Astrocyte (in vitro differentiated cells and primary cell): Measurements from ENCODE around the gene ZFR. TPM values are rescaled to one million over a fixed set of nuclear protein-coding genes. Genes with fewer than 3 reads are reported as not detected.

Experiments
- DNase-seq: peaks from one replicate; pipeline ENCODE4 v3.0.0-alpha.2; 2010; ENCODE audit warnings: low read depth
- FAIRE-seq: peaks from 2 replicates; lab custom pipeline; 2011; peaks lifted over from hg19 to GRCh38; lab: Jason Lieb, UNC
- H2AFZ ChIP-seq: 2 replicates; pipeline ENCODE4 v1.6.0; 2012; ENCODE audit warnings: low read depth, low read length, inconsistent platforms
- H3K27ac ChIP-seq: 2 replicates; pipeline ENCODE4 v1.5.1; 2011; ENCODE audit warnings: low read depth, low read length, inconsistent platforms
- H3K27me3 ChIP-seq: 2 replicates; pipeline ENCODE4 v1.6.0; 2011; ENCODE audit warnings: low read length, inconsistent platforms; ENCODE audit not compliant: insufficient read depth
- H3K36me3 ChIP-seq: 2 replicates; pipeline ENCODE4 v1.5.1; 2011; ENCODE audit warnings: low read length, inconsistent platforms; ENCODE audit not compliant: insufficient read depth
- H3K4me1 ChIP-seq: 2 replicates; pipeline ENCODE4 v1.5.1; 2011; ENCODE audit warnings: low read length, inconsistent platforms; ENCODE audit not compliant: insufficient read depth
- H3K4me2 ChIP-seq: 2 replicates; pipeline ENCODE4 v1.6.0; 2012; ENCODE audit warnings: low read length, inconsistent platforms
- H3K4me3 ChIP-seq: 2 replicates; pipeline ENCODE4 v1.5.1; 2011; ENCODE audit warnings: low read depth, mild to moderate bottlenecking, low read length, inconsistent platforms; ENCODE audit not compliant: insufficient read depth
- H3K79me2 ChIP-seq: 2 replicates; pipeline ENCODE4 v1.6.0; 2012; ENCODE audit warnings: mild to moderate bottlenecking, low read length, inconsistent platforms; ENCODE audit not compliant: insufficient read depth
- H3K9ac ChIP-seq: 2 replicates; pipeline ENCODE4 v1.6.0; 2012; ENCODE audit warnings: mild to moderate bottlenecking, low read length, inconsistent platforms
- H3K9me3 ChIP-seq: 2 replicates; pipeline ENCODE4 v1.5.1; 2012; ENCODE audit warnings: low read depth, mild to moderate bottlenecking, low read length, inconsistent platforms; ENCODE audit not compliant: insufficient read depth
- H4K20me1 ChIP-seq: 2 replicates; pipeline ENCODE4 v1.6.0; 2012; ENCODE audit warnings: low read length, inconsistent platforms; ENCODE audit not compliant: insufficient read depth
- H3K27ac Mint-ChIP-seq: one replicate; pipeline ENCODE4 v1.8.0; 2021; ENCODE audit warnings: mild to moderate bottlenecking, mixed read lengths; ENCODE audit not compliant: unreplicated experiment
- H3K27me3 Mint-ChIP-seq: one replicate; pipeline ENCODE4 v1.8.0; 2021; ENCODE audit warnings: low read depth, mixed read lengths; ENCODE audit not compliant: unreplicated experiment
- H3K36me3 Mint-ChIP-seq: one replicate; pipeline ENCODE4 v1.8.0; 2021; ENCODE audit warnings: low read depth, mixed read lengths; ENCODE audit not compliant: unreplicated experiment
- H3K4me1 Mint-ChIP-seq: one replicate; pipeline ENCODE4 v1.8.0; 2021; ENCODE audit warnings: low read depth, mixed read lengths; ENCODE audit not compliant: unreplicated experiment
- H3K4me3 Mint-ChIP-seq: one replicate; pipeline ENCODE4 v1.8.0; 2021; ENCODE audit warnings: mild to moderate bottlenecking, moderate library complexity, mixed read lengths; ENCODE audit not compliant: unreplicated experiment
- H3K9me3 Mint-ChIP-seq: one replicate; pipeline ENCODE4 v1.8.0; 2021; ENCODE audit warnings: mild to moderate bottlenecking, mixed read lengths; ENCODE audit not compliant: unreplicated experiment
- EZH2 ChIP-seq: IDR thresholded peaks from 2 replicates; pipeline ENCODE4 v1.6.1; 2012; ENCODE audit warnings: mild to moderate bottlenecking, low read length, inconsistent platforms; ENCODE audit not compliant: insufficient read depth
- total RNA-seq: library from RNA; stranded (reverse); gene quantifications from 2 replicates; pipeline ENCODE4 v1.2.1, GENCODE V29; 2021
- TF ChIP-seq, protein P1 (sequence below): IDR thresholded peaks from 2 replicates; pipeline ENCODE4 v1.5.1; 2011; ENCODE audit warnings: low read depth, mild to moderate bottlenecking, inconsistent platforms, low read length, moderate library complexity; ENCODE audit not compliant: insufficient read depth

The ZFR gene
- total RNA-seq, 1 donor from 2014 or later: 68.4 TPM

DNA sequence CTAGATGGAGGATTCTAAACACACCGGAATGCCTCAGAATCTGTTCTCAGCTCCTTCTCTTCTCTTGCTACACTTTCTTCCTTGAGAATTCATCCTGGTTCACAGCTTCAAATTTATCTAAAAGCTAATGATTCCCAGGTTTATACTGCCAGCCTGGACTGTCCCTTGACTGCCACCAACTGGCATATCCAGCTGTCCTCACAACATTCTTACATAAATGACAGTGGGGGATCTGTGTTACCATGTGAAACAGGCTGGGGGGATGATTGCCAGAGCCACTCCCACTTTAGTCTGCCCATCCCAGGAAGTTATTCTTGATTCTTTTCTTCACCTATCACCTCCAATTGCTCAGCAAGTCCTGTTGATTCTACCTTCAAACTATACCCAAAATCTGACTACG is 27.2 kb upstream of the ZFR start:
- Histone ChIP-seq H3K79me2 (no peaks in the 10 kb centered on the region), H3K4me3 (no peak overlapping the region), H3K4me2 (no peak overlapping the region), H3K4me1 (no peaks in the 10 kb centered on the region), H4K20me1 (no peaks in the 10 kb centered on the region), H2AFZ (no peak overlapping the region), H3K36me3 (no peaks in the 10 kb centered on the region), H3K27ac (no peak overlapping the region), H3K9ac (no peak overlapping the region), H3K27me3 (peaks cover 2% of the 10 kb centered on the region), H3K9me3 (no peaks in the 10 kb centered on the region)
- Mint-ChIP-seq H3K27ac (no peak overlapping the region), H3K9me3 (peaks cover 1% of the 10 kb centered on the region), H3K36me3 (no peaks in the 10 kb centered on the region), H3K27me3 (peaks cover 15% of the 10 kb centered on the region), H3K4me3 (no peak overlapping the region), H3K4me1 (no peaks in the 10 kb centered on the region)
- FAIRE-seq (no peak), DNase-seq (no peak)
- TF ChIP-seq, protein P1, sequence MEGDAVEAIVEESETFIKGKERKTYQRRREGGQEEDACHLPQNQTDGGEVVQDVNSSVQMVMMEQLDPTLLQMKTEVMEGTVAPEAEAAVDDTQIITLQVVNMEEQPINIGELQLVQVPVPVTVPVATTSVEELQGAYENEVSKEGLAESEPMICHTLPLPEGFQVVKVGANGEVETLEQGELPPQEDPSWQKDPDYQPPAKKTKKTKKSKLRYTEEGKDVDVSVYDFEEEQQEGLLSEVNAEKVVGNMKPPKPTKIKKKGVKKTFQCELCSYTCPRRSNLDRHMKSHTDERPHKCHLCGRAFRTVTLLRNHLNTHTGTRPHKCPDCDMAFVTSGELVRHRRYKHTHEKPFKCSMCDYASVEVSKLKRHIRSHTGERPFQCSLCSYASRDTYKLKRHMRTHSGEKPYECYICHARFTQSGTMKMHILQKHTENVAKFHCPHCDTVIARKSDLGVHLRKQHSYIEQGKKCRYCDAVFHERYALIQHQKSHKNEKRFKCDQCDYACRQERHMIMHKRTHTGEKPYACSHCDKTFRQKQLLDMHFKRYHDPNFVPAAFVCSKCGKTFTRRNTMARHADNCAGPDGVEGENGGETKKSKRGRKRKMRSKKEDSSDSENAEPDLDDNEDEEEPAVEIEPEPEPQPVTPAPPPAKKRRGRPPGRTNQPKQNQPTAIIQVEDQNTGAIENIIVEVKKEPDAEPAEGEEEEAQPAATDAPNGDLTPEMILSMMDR: no peak
- no peak for TF ChIP-seq EZH2

DNA sequence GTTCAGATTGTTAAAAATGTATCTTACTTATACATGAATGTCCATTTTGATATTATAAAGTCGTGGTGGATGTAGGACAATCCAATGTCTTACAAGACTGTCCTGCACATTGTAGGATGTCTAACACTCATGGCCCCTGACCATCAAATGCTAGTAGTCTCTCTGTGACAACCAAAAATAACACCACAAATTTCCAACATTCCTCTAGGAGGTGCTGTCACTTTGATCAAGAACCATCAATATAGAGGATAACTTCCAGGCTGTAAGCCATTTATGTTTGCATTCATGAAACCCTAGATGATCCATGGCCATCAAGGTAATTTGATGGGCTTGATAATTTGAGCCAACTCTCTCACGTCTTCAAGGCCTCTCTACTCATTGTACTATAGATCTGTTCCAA is 20.5 kb upstream of the ZFR start:
- Mint-ChIP-seq H3K9me3 (no peaks in the 10 kb centered on the region), H3K36me3 (no peaks in the 10 kb centered on the region), H3K27me3 (peaks cover 14% of the 10 kb centered on the region), H3K27ac (no peak overlapping the region), H3K4me3 (no peak overlapping the region), H3K4me1 (peaks cover 3% of the 10 kb centered on the region)
- Histone ChIP-seq H3K36me3 (no peaks in the 10 kb centered on the region), H3K9ac (no peak overlapping the region), H3K27me3 (peaks cover 2% of the 10 kb centered on the region), H3K9me3 (no peaks in the 10 kb centered on the region), H4K20me1 (no peaks in the 10 kb centered on the region), H3K4me1 (peaks cover 8% of the 10 kb centered on the region), H2AFZ (no peak overlapping the region), H3K4me2 (no peak overlapping the region), H3K4me3 (no peak overlapping the region), H3K27ac (no peak overlapping the region), H3K79me2 (no peaks in the 10 kb centered on the region)
- no peak for TF ChIP-seq EZH2
- TF ChIP-seq, protein P1: no peak
- no peak for FAIRE-seq
- no peak for DNase-seq

DNA sequence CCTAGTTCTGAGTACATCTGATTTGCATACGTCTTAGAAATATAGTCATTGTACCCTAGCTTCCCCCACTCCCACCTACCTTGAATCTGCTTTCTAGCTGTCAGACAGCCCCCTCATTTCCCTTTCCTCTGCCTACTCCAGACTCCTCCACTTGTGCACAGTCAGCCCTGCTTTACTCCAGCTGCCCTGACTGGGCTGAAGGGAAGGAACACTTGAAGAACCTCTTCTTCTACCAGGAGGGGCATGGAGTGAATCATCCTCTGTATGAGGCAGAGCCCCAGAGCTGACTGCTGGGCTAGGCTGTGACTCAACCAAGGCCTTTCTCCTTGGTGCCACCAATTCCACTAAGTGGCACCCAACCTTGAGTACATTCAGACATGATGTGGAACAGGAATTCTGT is 18.1 kb upstream of the ZFR start:
- TF ChIP-seq, protein P1: no peak
- no peak for TF ChIP-seq EZH2
- Histone ChIP-seq H3K4me3 (no peak overlapping the region), H3K36me3 (no peaks in the 10 kb centered on the region), H3K4me2 (no peak overlapping the region), H3K79me2 (no peaks in the 10 kb centered on the region), H3K27me3 (no peaks in the 10 kb centered on the region), H2AFZ (no peak overlapping the region), H3K27ac (no peak overlapping the region), H3K9ac (no peak overlapping the region), H4K20me1 (no peaks in the 10 kb centered on the region), H3K9me3 (peaks cover 3% of the 10 kb centered on the region), H3K4me1 (peaks cover 8% of the 10 kb centered on the region)
- Mint-ChIP-seq H3K27me3 (peaks cover 3% of the 10 kb centered on the region), H3K4me1 (peaks cover 3% of the 10 kb centered on the region), H3K27ac (no peak overlapping the region), H3K4me3 (no peak overlapping the region), H3K9me3 (no peaks in the 10 kb centered on the region), H3K36me3 (no peaks in the 10 kb centered on the region)
- DNase-seq (peak; percentile 65), FAIRE-seq (no peak)
